Ishikawa (cell line): ENCODE measurements around the gene FOXI1.

ENCODE experiments used
- CEBPB ChIP-seq: IDR thresholded peaks from 2 replicates; pipeline ENCODE4 v1.6.1; 2012
- CREB1 ChIP-seq: IDR thresholded peaks from 2 replicates; pipeline ENCODE4 v1.6.1; 2012; ENCODE audit warnings: low read depth
- EGR1 ChIP-seq: IDR thresholded peaks from 2 replicates; pipeline ENCODE4 v1.6.1; 2012
- EP300 ChIP-seq: IDR thresholded peaks from 2 replicates; pipeline ENCODE4 v1.6.1; 2012; ENCODE audit warnings: borderline replicate concordance
- FOXM1 ChIP-seq: IDR thresholded peaks from 2 replicates; pipeline ENCODE4 v1.6.1; 2012; ENCODE audit warnings: low read depth, borderline replicate concordance
- MAX ChIP-seq: IDR thresholded peaks from 2 replicates; pipeline ENCODE4 v1.6.1; 2012
- NFIC ChIP-seq: IDR thresholded peaks from 2 replicates; pipeline ENCODE4 v1.6.1; 2012
- REST ChIP-seq: IDR thresholded peaks from 2 replicates; pipeline ENCODE4 v1.6.1; 2012; ENCODE audit warnings: low read depth, mild to moderate bottlenecking
- TAF1 ChIP-seq: IDR thresholded peaks from 2 replicates; pipeline ENCODE4 v1.6.1; 2012; ENCODE audit warnings: low read depth, mild to moderate bottlenecking
- TCF12 ChIP-seq: IDR thresholded peaks from 2 replicates; pipeline ENCODE4 v1.6.1; 2012; ENCODE audit warnings: low read depth
- TEAD4 ChIP-seq: IDR thresholded peaks from 2 replicates; pipeline ENCODE4 v1.6.1; 2012
- USF1 ChIP-seq: IDR thresholded peaks from 2 replicates; pipeline ENCODE4 v1.6.1; 2012
- YY1 ChIP-seq: IDR thresholded peaks from 2 replicates; pipeline ENCODE4 v1.6.1; 2012; ENCODE audit warnings: low read depth
- ZBTB7A ChIP-seq: IDR thresholded peaks from 2 replicates; pipeline ENCODE4 v1.6.1; 2012; ENCODE audit warnings: low read depth

FOXI1 gene

GRCh38 chr5:170147051-170147752, 41.5 kb downstream of the FOXI1 start:
- TF ChIP-seq USF1 (no peak), TCF12 (no peak), NFIC (no peak), YY1 (no peak), CEBPB (no peak), TAF1 (no peak), EP300 (no peak), REST (no peak), ZBTB7A (no peak), EGR1 (no peak), CREB1 (no peak), TEAD4 (no peak), FOXM1 (no peak), MAX (no peak)

DNA sequence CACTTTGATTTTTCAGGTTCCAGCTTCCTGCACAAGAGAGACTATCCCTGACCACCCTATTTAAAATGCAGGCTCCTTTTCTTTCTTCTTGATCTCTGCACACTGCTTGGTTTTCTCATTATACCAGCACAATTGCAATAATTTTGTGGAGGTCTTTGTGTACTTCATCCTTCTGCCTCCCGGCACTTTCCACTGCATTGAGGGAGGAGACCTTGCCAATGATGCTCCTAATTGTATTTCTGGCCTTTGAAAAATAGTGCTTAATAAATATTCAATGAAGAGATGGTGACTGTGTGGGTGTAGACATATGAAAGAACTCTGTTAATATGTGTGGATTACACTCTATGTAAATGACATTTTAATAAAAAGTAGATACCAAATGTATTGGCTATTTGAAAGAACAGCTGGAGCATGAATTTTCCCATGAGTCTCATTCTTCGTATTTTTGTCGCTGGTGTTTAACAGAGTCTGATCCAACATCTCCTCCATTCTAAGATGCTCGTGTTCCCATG, 42.1 kb downstream of the FOXI1 start:
- TF ChIP-seq YY1, result no peak

DNA sequence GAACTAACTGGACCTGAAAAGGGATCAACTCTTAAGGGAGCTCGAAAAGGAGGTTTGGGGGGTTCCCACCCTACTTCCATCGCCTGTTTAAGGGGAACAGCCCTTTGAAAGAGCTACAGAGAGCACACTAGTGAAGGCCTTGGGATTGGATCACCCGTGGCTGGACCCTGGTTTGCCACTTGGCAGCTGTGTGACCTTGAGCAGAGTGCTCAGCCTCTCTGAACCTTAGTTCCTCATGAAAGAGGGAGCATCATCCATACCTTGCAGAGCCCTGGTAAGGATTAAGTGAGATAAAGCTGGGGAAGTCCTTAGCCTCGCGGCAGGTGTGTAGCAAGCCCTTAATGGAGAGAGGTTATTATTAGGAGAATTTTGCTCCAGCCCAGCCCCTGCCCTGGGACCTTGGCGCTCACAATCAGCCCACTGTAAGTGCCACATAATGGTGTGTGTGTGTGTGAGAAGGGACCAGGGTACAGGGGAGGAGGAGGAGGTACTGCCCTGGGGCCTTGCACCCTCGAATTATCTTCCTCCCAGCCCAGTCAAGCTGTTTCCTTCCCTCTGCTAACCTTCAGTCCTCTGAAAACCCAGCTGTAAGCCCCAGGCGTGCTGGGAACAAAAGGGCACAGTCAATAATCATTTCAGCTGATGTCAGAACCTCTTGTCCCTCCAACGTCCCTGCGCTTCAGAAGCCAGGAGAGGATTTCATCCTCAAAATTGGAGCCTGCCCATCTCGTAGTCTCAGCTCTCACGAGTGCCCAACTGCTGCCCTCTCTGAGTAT, 42.9 kb downstream of the FOXI1 start:
- TF ChIP-seq EP300 (no peak), EGR1 (no peak), YY1 (no peak), TCF12 (no peak), USF1 (no peak), CEBPB (no peak), NFIC (no peak)

DNA sequence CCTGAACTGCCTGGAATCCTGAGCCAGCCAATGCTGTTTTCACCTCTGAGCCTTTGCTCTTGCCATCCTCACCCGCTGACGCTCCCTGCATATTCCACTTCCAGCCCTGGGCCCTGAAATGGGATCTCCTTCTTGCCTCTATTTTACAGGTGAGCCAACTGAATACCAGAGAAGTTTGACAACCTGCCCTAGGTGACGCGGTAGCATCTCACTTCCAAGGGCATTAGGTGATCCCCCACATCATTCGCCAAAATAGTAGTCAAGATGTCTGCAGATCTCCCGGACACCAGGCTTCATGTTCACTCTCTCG, 43.5 kb downstream of the FOXI1 start:
- TF ChIP-seq EP300 (no peak), TAF1 (no peak), EGR1 (no peak), MAX (no peak), FOXM1 (no peak), USF1 (no peak), YY1 (no peak), CREB1 (no peak), ZBTB7A (no peak), TEAD4 (no peak)

GRCh38 chr5:170150713-170151096, 45.0 kb downstream of the FOXI1 start:
- no peak for TF ChIP-seq MAX
- TF ChIP-seq EGR1, result no peak
- no peak for TF ChIP-seq YY1
- no peak for TF ChIP-seq TAF1
- TF ChIP-seq NFIC, result no peak
- no peak for TF ChIP-seq TEAD4
- no peak for TF ChIP-seq REST
